SJSA1 (cell line): Measurements from ENCODE around the gene OTUB2. TPM values are rescaled to one million over a fixed set of nuclear protein-coding genes. Genes with fewer than 3 reads are reported as not detected.

Source experiments
- DNase-seq, 2 experiments: peaks; one replicate each; pipeline ENCODE4 v3.0.0-alpha.2; 2015 to 2020; ENCODE audit warnings: low spot score in 2 of 2, low read depth in 1 of 2
- H3K27ac ChIP-seq: fragments of 250-450 bp; sonication (Bioruptor Pico); 2 replicates; pipeline ENCODE4 v1.5.1; 2020; ENCODE audit warnings: mild to moderate bottlenecking, moderate library complexity
- H3K27me3 ChIP-seq: fragments of 250-450 bp; sonication (Bioruptor Pico); replicated peaks from 2 replicates; pipeline ENCODE4 v1.5.1; 2020; ENCODE audit warnings: mild to moderate bottlenecking, moderate library complexity
- H3K36me3 ChIP-seq: fragments of 250-450 bp; sonication (Bioruptor Pico); 2 replicates; pipeline ENCODE4 v1.5.1; 2020; ENCODE audit warnings: mild to moderate bottlenecking
- H3K4me1 ChIP-seq: fragments of 250-450 bp; sonication (Bioruptor Pico); replicated peaks from 2 replicates; pipeline ENCODE4 v1.6.1; 2021; ENCODE audit warnings: mild to moderate bottlenecking
- H3K4me3 ChIP-seq: fragments of 250-450 bp; sonication (Bioruptor Pico); 2 replicates; pipeline ENCODE4 v1.5.1; 2020; ENCODE audit warnings: mild to moderate bottlenecking
- H3K9me3 ChIP-seq: fragments of 250-450 bp; sonication (Bioruptor Pico); replicated peaks from 2 replicates; pipeline ENCODE4 v1.5.1; 2020; ENCODE audit warnings: mild to moderate bottlenecking
- total RNA-seq: library from RNA; depleted of rRNA; stranded (reverse); fragments of >200 nt; shearing (Covaris generic); gene quantifications from 2 replicates; pipeline ENCODE4 v1.2.3, GENCODE V29; 2014; rRNA removed

OTUB2 gene
- 0.81 and 1.3 TPM in 2 replicates for total RNA-seq

- Histone ChIP-seq H3K9me3 (no peaks in the 10 kb centered on the region), H3K27ac (no peak within 1 kb of the TSS), H3K4me1 (peaks cover 25% of the 10 kb centered on the region), H3K4me3 (peak within 1 kb of the TSS; percentile 37), H3K36me3 (no peaks in the 10 kb centered on the region), H3K27me3 (no peaks in the 10 kb centered on the region)
- peak; percentile 96 for DNase-seq
These were observed at the start of gene OTUB2 for GRCh38 chr14:94026173-94026888. Gene OTUB2 (plus strand): TSS chr14:94026340. CDS start chr14:94026538, 198 bp downstream.

DNA sequence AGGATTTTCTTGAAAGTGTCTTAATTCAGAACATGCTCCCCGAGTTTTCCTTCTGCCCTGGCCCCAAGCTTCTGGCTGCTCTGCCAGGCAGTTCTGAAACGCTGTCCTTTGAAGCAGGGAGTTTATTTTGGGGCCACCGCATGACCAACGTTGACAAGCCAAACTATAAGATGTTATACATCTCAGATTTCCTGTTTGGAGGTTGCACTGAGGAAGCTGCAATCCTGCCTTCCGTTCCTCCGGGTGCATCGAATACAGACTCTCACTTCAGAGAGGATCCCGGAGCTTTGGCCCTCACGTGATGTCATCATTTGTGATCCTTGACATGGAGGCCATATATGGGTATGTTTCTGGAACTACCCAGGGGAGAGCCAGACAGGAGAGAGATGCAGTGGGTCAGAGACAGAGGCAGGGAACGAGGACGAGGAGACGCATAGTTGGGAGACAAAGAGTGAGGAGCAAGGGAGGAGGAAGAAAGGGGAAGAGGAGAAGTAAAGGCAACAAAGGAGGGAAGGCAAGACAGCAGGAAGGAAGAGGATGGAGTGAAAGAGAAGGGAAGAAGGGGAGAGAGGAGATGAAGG, 49.6 kb upstream of the OTUB2 start, which contains the start of gene ASB2:
Gene ASB2 (minus strand): TSS at position 94 of the 581 bp plus-strand sequence. CDS start 12,031 bp downstream, outside the sequence.
- Histone ChIP-seq H3K36me3 (no peaks in the 10 kb centered on the region), H3K4me1 (peaks cover 38% of the 10 kb centered on the region), H3K9me3 (no peaks in the 10 kb centered on the region), H3K27me3 (no peaks in the 10 kb centered on the region), H3K4me3 (peak within 1 kb of the TSS; percentile 29), H3K27ac (no peak within 1 kb of the TSS)
- peak; percentile 51 to 52 for DNase-seq

- Histone ChIP-seq H3K27me3 (no peaks in the 10 kb centered on the region), H3K4me1 (peaks cover 36% of the 10 kb centered on the region), H3K27ac (no peak overlapping the region), H3K4me3 (no peak overlapping the region), H3K36me3 (no peaks in the 10 kb centered on the region), H3K9me3 (no peaks in the 10 kb centered on the region)
- no peak for DNase-seq
These were observed 49.0 kb upstream of the OTUB2 start for GRCh38 chr14:93977171-93977570.

- Histone ChIP-seq H3K36me3 (no peaks in the 10 kb centered on the region), H3K27me3 (no peaks in the 10 kb centered on the region), H3K27ac (no peak overlapping the region), H3K4me1 (peaks cover 36% of the 10 kb centered on the region), H3K9me3 (no peaks in the 10 kb centered on the region), H3K4me3 (no peak overlapping the region)
- no peak for DNase-seq
These were observed 48.2 kb upstream of the OTUB2 start for GRCh38 chr14:93977790-93978581.

- Histone ChIP-seq H3K27ac (no peak overlapping the region), H3K4me1 (peaks cover 36% of the 10 kb centered on the region), H3K36me3 (no peaks in the 10 kb centered on the region)
These were observed 47.4 kb upstream of the OTUB2 start for GRCh38 chr14:93978735-93979134.

GRCh38 chr14:93980456-93981201, 45.5 kb upstream of the OTUB2 start:
- Histone ChIP-seq H3K9me3 (no peaks in the 10 kb centered on the region), H3K27ac (no peak overlapping the region), H3K36me3 (no peaks in the 10 kb centered on the region), H3K27me3 (no peaks in the 10 kb centered on the region), H3K4me3 (no peak overlapping the region), H3K4me1 (peaks cover 40% of the 10 kb centered on the region)
- no peak for DNase-seq

More at GRCh38 chr14:93978735-93979134, 47.4 kb upstream of the OTUB2 start:
- H3K4me3 ChIP-seq: no peak overlapping the region
- H3K9me3 ChIP-seq: no peaks in the 10 kb centered on the region
- H3K27me3 ChIP-seq: no peaks in the 10 kb centered on the region
- no peak for DNase-seq

GRCh38 chr14:93981316-93982229, 44.6 kb upstream of the OTUB2 start:
- no peak overlapping the region for H3K27ac ChIP-seq
- no peak overlapping the region for H3K4me3 ChIP-seq
- H3K27me3 ChIP-seq: no peaks in the 10 kb centered on the region
- H3K36me3 ChIP-seq: no peaks in the 10 kb centered on the region
- no peak for DNase-seq
- H3K9me3 ChIP-seq: no peaks in the 10 kb centered on the region
- peaks cover 33% of the 10 kb centered on the region for H3K4me1 ChIP-seq

- Histone ChIP-seq H3K27ac (no peak overlapping the region), H3K9me3 (no peaks in the 10 kb centered on the region), H3K4me3 (no peak overlapping the region), H3K27me3 (no peaks in the 10 kb centered on the region), H3K4me1 (peaks cover 26% of the 10 kb centered on the region), H3K36me3 (no peaks in the 10 kb centered on the region)
- DNase-seq: no peak
These were observed 43.7 kb upstream of the OTUB2 start for GRCh38 chr14:93982230-93983007.

- Histone ChIP-seq H3K9me3 (no peaks in the 10 kb centered on the region), H3K4me1 (peaks cover 26% of the 10 kb centered on the region), H3K4me3 (no peak overlapping the region), H3K36me3 (no peaks in the 10 kb centered on the region), H3K27me3 (no peaks in the 10 kb centered on the region), H3K27ac (no peak overlapping the region)
- no peak for DNase-seq
These were observed 42.1 kb upstream of the OTUB2 start for GRCh38 chr14:93984070-93984469.

DNA sequence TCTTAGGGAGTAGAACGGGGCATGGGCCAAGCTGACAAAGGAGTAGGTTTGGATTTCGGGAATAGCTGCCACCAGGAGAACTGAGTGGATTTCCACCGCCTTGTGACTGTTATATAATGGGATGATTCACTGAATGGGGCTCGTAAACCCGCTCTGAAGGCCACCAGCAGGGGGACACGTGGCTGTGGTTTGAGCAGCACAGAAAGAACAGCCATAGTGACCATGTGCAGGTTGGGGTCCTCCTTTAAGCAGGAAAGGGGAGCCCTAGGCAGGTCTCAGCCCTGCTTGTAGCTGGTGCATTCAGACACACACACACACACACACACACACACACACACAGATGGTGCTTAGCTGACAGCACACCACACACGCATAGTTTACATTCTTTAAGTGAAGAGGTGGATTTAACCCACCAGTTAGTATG, 41.1 kb upstream of the OTUB2 start:
- Histone ChIP-seq H3K27me3 (no peaks in the 10 kb centered on the region), H3K36me3 (no peaks in the 10 kb centered on the region), H3K4me1 (peaks cover 26% of the 10 kb centered on the region), H3K27ac (no peak overlapping the region), H3K4me3 (no peak overlapping the region), H3K9me3 (no peaks in the 10 kb centered on the region)
- DNase-seq: peak; percentile 68 to 74

GRCh38 chr14:93986955-93987354, 39.2 kb upstream of the OTUB2 start:
- Histone ChIP-seq H3K9me3 (no peaks in the 10 kb centered on the region), H3K27me3 (no peaks in the 10 kb centered on the region), H3K4me3 (no peak overlapping the region), H3K4me1 (peaks cover 17% of the 10 kb centered on the region), H3K27ac (no peak overlapping the region), H3K36me3 (no peaks in the 10 kb centered on the region)
- no peak for DNase-seq

GRCh38 chr14:93987376-93987775, 38.8 kb upstream of the OTUB2 start:
- peaks cover 17% of the 10 kb centered on the region for H3K4me1 ChIP-seq
- no peak overlapping the region for H3K27ac ChIP-seq
- H3K27me3 ChIP-seq: no peaks in the 10 kb centered on the region
- H3K9me3 ChIP-seq: no peaks in the 10 kb centered on the region
- H3K4me3 ChIP-seq: no peak overlapping the region
- no peaks in the 10 kb centered on the region for H3K36me3 ChIP-seq
- no peak for DNase-seq
